NCI-H2107 (cell line): ENCODE measurements around the gene FNDC11.
A peak's percentile ranks its signal among the peaks of the same experiment; 100 is the strongest.
"Not testable (repeated sequence)": the region's sequence is repeated elsewhere in the genome, so short reads cannot be mapped to it uniquely, and the experiment has no call there.

Experiments used
- DNase-seq: peaks from one replicate; lab custom pipeline; 2025; lab: John Stamatoyannopoulos, UW

The FNDC11 gene, protein sequence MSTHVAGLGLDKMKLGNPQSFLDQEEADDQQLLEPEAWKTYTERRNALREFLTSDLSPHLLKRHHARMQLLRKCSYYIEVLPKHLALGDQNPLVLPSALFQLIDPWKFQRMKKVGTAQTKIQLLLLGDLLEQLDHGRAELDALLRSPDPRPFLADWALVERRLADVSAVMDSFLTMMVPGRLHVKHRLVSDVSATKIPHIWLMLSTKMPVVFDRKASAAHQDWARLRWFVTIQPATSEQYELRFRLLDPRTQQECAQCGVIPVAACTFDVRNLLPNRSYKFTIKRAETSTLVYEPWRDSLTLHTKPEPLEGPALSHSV

DNA sequence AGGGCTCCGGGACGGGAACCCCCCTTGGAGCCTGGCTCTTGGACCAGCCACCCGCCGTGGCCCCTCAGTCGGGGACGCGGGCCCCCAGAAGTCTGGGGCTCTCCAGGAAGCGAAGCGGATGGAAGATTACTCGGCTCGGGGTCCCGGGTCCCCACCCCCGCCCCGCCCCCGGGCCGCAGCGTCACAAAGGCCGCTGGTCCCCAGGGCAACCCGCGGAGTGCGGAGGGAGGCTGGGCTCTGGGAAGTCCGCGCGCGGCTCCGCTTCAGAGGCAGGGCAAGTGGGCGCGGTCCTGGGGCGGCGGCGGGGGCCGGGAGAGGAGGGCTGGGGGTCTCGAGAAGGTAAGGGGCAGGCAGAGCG lies at the start of gene FNDC11:
Gene FNDC11 (plus strand): TSS at position 227 of the 358 bp plus-strand sequence. CDS start 1,505 bp downstream, outside the sequence.
- DNase-seq, result no peak

- no peak for DNase-seq
These were observed 49.3 kb upstream of the FNDC11 start for GRCh38 chr20:63504642-63505041.

GRCh38 chr20:63505281-63505680 lies 48.7 kb upstream of the FNDC11 start:
- DNase-seq, result no peak

DNA sequence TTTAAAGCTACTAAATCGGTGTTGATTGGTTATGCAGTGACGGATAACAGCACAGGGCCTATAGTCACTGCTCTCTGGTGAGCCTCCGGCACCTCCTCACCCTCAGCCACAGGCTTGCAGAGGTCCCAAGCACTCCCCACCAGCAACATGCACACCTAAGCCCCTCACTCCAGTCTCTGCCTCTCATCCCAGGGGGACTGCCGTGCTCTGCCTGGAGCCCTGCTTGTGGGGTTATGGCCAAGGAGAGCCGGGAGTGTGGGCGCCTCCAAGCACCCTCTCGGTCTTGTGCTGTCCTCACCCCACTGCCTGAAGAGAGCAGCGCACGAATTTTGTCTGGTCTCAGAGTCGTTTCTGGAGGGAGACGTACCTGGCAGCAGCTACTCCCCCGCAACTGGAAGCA lies 48.2 kb upstream of the FNDC11 start:
- no peak for DNase-seq

GRCh38 chr20:63507083-63507743 lies 46.7 kb upstream of the FNDC11 start:
- DNase-seq, result no peak

GRCh38 chr20:63508072-63508768 lies 45.7 kb upstream of the FNDC11 start:
- DNase-seq, result peak; percentile 45

- DNase-seq, result no peak
These were observed 44.8 kb upstream of the FNDC11 start for GRCh38 chr20:63509088-63509564.

DNA sequence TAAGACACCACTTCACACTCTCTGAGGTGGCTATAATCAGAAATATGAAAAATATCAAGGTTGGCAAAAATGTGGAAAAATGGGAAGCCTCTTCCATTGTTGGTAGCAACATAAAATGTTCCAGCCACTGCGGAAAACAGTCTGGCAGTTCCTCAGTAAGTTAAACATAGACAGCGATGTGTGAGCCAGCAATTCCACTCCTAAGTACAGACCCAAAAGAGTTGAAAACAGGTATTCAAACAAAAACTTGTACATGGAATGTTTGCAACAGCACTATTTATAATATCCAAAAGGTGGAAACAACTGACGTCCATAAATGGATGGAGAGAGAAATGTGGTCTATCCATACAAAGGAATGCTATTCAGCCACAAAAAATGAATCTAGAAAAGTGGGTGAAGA lies 40.8 kb upstream of the FNDC11 start:
- no peak for DNase-seq

DNA sequence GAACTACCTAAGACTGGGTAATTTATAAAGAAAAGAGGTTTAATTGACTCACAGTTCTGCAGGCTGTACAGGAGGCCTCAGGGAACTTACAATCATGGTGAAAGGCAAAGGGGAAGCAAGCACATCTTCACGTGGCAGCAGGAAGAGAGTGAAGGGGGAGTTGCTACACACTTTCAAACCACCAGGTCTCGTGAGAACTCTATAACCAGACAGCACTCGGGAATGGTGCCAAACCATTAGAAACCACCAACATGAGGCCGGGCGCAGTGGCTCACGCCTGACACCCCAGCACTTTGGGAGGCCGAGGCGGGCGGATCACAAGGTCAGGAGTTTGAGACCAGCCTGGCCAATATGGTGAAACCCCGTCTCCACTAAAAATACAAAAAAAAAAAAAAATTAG lies 39.4 kb upstream of the FNDC11 start:
- DNase-seq, result not testable (repeated sequence)

- no peak for DNase-seq
These were observed 36.3 kb upstream of the FNDC11 start for GRCh38 chr20:63517376-63518309.

DNA sequence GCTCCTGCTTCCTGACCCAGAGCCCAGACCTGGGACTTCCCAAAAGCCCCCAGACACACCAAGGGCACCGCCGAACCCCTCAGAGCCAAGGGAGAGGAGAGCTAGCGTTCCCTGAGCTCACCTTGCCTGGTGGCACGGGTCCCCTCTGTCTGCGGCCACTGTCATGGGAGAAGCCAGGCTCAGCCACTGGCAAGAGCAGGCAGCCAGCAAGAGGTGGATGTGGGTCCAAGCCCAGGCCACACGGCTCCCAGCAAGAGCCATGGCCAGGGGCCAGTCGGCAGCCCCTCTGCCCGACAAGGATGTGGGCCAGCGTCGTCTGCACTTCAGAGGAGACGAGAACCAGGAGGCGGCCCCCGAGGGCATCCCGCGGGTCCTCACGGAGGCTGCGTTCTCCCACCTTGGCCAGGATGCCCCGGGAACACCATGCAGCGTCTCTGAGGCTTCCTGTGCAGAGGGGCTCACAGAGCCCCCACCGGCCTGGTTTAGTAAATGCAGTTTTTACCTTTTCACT lies 35.6 kb upstream of the FNDC11 start:
- no peak for DNase-seq

- DNase-seq, result no peak
These were observed 34.9 kb upstream of the FNDC11 start for GRCh38 chr20:63518946-63519667.

GRCh38 chr20:63519668-63520503 lies 34.1 kb upstream of the FNDC11 start:
- no peak for DNase-seq

- DNase-seq, result peak; percentile 85
These were observed 33.4 kb upstream of the FNDC11 start, which contains the start of gene PPDPF for GRCh38 chr20:63520504-63520933. TSS of gene PPDPF (plus strand) at chr20:63520765. CDS start at chr20:63521309, 544 bp downstream.

DNA sequence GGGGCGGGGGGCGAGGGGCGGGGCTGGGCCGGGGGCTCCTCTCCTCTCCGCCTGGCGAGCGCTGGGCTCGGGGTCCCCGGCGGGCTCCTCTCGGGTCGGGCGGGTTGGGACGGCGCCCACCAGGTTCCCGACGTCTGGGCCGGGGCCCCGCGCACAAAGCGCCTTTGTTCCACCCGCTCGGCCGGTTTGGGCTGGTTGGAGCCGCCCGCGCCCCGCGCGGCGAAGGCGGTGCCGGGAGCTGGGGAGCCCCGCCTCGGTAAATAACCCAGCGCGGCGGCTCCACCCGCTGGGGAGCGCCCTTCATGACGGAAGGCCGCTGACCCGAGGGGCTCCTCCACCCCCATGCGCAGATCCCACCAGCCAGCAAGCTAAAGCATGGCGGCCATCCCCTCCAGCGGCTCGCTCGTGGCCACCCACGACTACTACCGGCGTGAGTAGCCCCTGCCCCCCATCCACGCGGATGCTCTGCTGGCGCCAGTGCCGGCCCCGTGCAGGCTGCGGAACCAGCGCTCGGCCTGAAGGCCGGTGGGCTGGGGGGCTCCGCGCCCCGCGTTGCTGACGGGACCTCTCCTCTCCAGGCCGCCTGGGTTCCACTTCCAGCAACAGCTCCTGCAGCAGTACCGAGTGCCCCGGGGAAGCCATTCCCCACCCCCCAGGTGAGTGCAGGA lies 32.9 kb upstream of the FNDC11 start:
- no peak for DNase-seq

DNA sequence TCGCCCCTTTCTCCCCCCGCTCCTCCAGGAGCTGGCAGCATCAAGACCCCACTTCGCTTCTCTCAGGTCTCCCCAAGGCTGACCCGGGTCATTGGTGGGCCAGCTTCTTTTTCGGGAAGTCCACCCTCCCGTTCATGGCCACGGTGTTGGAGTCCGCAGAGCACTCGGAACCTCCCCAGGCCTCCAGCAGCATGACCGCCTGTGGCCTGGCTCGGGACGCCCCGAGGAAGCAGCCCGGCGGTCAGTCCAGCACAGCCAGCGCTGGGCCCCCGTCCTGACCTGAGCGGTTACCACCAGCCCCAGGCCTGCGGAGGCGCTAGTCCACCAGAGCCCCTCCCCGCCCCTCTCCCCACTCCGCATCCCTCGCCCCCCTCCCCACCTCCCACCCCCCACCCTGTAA lies 32.4 kb upstream of the FNDC11 start:
- DNase-seq, result no peak

- no peak for DNase-seq
These were observed 31.7 kb upstream of the FNDC11 start for GRCh38 chr20:63522091-63522868.

DNA sequence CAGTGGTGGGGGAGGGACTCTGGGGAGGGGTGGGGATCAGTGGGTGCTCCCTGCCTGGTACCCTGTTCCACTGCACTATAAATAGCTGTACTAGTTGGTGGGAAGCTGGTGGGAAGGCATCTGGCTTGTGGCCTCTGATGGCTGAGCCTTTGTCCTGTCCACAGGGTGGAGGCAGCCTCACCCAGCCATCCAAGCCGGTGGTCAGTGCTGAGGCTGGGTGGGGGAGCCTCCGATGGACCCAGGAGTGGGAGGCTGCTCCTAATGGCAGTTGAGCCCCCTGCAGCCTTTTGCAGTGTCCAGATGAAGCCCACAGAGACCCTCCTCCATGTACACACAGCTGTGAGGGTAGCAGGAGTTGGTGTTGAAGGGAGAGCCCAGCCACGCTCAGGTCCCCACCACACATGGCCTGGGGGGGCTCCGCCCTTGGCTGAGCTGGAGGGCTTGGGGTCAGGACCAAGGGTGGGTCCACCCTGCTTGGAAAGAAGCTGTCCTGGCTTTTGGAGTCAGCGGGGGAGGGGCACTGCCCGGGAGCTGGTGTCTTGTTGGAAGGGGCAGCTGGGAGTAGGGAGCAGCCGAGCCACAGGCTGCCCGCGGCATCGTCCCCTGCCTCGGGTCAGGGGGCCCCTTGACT lies 30.9 kb upstream of the FNDC11 start:
- DNase-seq, result no peak
